A549 (cell line): ENCODE measurements around the gene IGF2R.

Experiments used
- KDM1A ChIP-seq: fragments of 200-600 bp; sonication (generic); IDR thresholded peaks from 2 replicates; pipeline ENCODE4 v1.6.1; 2016; ENCODE audit warnings: low read depth, mild to moderate bottlenecking
- MYC ChIP-seq: IDR thresholded peaks from 2 replicates; pipeline ENCODE4 v1.6.1; 2012; ENCODE audit warnings: mild to moderate bottlenecking, inconsistent platforms, low read length, improper control_type of control experiment, borderline replicate concordance
- NFE2L2 ChIP-seq: fragments of 150-350 bp; conservative IDR thresholded peaks from 2 replicates; pipeline ENCODE4 v1.6.1; 2014; ENCODE audit warnings: low read length
- POLR2A ChIP-seq: IDR thresholded peaks from 2 replicates; pipeline ENCODE4 v1.6.1; 2012; ENCODE audit warnings: mild to moderate bottlenecking, low read length
- TF ChIP-seq, protein P1 (sequence below): fragments of >200 bp; sonication (Bioruptor Twin); formaldehyde crosslinking; IDR thresholded peaks from 3 replicates; pipeline ENCODE4 v1.5.1; 2016
- TF ChIP-seq, protein P2 (sequence below): fragments of >200 bp; sonication (Bioruptor Twin); formaldehyde crosslinking; IDR thresholded peaks from 3 replicates; pipeline ENCODE4 v1.6.1; 2016

DNA sequence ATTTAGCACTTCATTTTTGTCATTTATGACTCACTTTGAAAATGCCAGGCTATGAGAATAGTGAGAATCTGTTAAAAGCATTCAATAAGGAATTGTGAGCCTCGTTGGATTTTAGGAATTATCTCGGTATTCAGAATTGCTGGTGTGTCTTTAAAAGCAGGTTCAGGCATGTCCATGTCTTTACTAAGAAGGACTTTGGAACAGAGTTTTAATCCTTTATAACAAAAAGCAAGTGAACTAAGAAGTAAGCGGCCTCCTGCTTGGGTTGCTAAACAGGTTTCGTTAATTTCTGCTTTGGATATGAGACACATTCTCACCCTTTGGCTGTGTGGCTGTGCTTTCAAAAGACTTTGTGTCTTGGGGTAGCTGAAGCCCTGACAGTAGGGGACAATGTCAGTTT, 74.9 kb downstream of the IGF2R start:
- TF ChIP-seq MYC (no peak), KDM1A (no peak), NFE2L2 (no peak), POLR2A (no peak)
- TF ChIP-seq, protein P1, sequence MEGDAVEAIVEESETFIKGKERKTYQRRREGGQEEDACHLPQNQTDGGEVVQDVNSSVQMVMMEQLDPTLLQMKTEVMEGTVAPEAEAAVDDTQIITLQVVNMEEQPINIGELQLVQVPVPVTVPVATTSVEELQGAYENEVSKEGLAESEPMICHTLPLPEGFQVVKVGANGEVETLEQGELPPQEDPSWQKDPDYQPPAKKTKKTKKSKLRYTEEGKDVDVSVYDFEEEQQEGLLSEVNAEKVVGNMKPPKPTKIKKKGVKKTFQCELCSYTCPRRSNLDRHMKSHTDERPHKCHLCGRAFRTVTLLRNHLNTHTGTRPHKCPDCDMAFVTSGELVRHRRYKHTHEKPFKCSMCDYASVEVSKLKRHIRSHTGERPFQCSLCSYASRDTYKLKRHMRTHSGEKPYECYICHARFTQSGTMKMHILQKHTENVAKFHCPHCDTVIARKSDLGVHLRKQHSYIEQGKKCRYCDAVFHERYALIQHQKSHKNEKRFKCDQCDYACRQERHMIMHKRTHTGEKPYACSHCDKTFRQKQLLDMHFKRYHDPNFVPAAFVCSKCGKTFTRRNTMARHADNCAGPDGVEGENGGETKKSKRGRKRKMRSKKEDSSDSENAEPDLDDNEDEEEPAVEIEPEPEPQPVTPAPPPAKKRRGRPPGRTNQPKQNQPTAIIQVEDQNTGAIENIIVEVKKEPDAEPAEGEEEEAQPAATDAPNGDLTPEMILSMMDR, result no peak
- TF ChIP-seq, protein P2, sequence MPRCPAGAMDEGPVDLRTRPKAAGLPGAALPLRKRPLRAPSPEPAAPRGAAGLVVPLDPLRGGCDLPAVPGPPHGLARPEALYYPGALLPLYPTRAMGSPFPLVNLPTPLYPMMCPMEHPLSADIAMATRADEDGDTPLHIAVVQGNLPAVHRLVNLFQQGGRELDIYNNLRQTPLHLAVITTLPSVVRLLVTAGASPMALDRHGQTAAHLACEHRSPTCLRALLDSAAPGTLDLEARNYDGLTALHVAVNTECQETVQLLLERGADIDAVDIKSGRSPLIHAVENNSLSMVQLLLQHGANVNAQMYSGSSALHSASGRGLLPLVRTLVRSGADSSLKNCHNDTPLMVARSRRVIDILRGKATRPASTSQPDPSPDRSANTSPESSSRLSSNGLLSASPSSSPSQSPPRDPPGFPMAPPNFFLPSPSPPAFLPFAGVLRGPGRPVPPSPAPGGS, result no peak
